Keratinocyte (primary cell): Measurements from ENCODE around the gene TBXT. TPM values are rescaled to one million over a fixed set of nuclear protein-coding genes. Genes with fewer than 3 reads are reported as not detected.

ENCODE experiments used
- DNase-seq: peaks from one replicate; pipeline ENCODE4 v3.0.0-alpha.2; 2011; ENCODE audit warnings: low read depth, missing footprints, low spot score
- FAIRE-seq: peaks from 2 replicates; lab custom pipeline; 2011; peaks lifted over from hg19 to GRCh38; lab: Jason Lieb, UNC
- H2AFZ ChIP-seq: 2 replicates; pipeline ENCODE4 v1.6.0; 2012; ENCODE audit warnings: low read length, control low read depth, inconsistent platforms; ENCODE audit not compliant: control insufficient read depth
- H3K27ac ChIP-seq: 2 replicates; pipeline ENCODE4 v1.5.1; 2011; ENCODE audit warnings: low read length; ENCODE audit not compliant: control insufficient read depth, insufficient read depth
- H3K27me3 ChIP-seq: 3 replicates; pipeline ENCODE4 v1.6.0; 2011; ENCODE audit warnings: low read length; ENCODE audit not compliant: control insufficient read depth, insufficient read depth; ENCODE audit errors: extremely low read depth
- H3K36me3 ChIP-seq, 2 experiments: 2 replicates in 1 of 2; 3 replicates in 1 of 2; pipeline ENCODE4 v1.5.1; 2011; ENCODE audit warnings: low read length in 2 of 2, mild to moderate bottlenecking in 1 of 2; ENCODE audit not compliant: control insufficient read depth in 2 of 2, insufficient read depth in 2 of 2; ENCODE audit errors: extremely low read depth in 1 of 2
- H3K4me1 ChIP-seq: 3 replicates; pipeline ENCODE4 v1.5.1; 2011; ENCODE audit warnings: low read length; ENCODE audit not compliant: control insufficient read depth, insufficient read depth; ENCODE audit errors: extremely low read depth
- H3K4me2 ChIP-seq: 3 replicates; pipeline ENCODE4 v1.6.0; 2011; ENCODE audit warnings: low read depth, low read length; ENCODE audit not compliant: control insufficient read depth, insufficient read depth; ENCODE audit errors: extremely low read depth
- H3K4me3 ChIP-seq, 3 experiments: fragments of 200-600 bp in 1 of 3; sonication (generic) in 1 of 3; 2 replicates in 2 of 3; 3 replicates in 1 of 3; pipeline ENCODE4 v1.5.1; 2011 to 2016; ENCODE audit warnings: low read length in 3 of 3, mild to moderate bottlenecking in 3 of 3, control low read depth in 2 of 3, inconsistent platforms in 1 of 3, low read depth in 1 of 3, mixed read lengths in 1 of 3, mixed run types in 1 of 3, moderate library complexity in 1 of 3; ENCODE audit not compliant: control insufficient read depth in 2 of 3, insufficient read depth in 2 of 3; ENCODE audit errors: extremely low read depth in 1 of 3
- H3K79me2 ChIP-seq: 2 replicates; pipeline ENCODE4 v1.6.0; 2012; ENCODE audit warnings: low read length; ENCODE audit not compliant: control insufficient read depth, insufficient read depth
- H3K9ac ChIP-seq: 3 replicates; pipeline ENCODE4 v1.6.0; 2011; ENCODE audit warnings: low read length; ENCODE audit not compliant: control insufficient read depth, insufficient read depth; ENCODE audit errors: extremely low read depth
- H3K9me1 ChIP-seq: 3 replicates; pipeline ENCODE4 v1.6.0; 2011; ENCODE audit warnings: low read length; ENCODE audit not compliant: control insufficient read depth, insufficient read depth; ENCODE audit errors: extremely low read depth
- H3K9me3 ChIP-seq: 2 replicates; pipeline ENCODE4 v1.5.1; 2012; ENCODE audit warnings: low read depth, low read length; ENCODE audit not compliant: control insufficient read depth
- H4K20me1 ChIP-seq: 3 replicates; pipeline ENCODE4 v1.6.0; 2011; ENCODE audit warnings: low read length; ENCODE audit not compliant: control insufficient read depth, insufficient read depth; ENCODE audit errors: extremely low read depth
- EZH2 ChIP-seq: IDR thresholded peaks from one replicate; pipeline ENCODE4 v1.6.1; 2012; ENCODE audit warnings: inconsistent platforms, mild to moderate bottlenecking, low read length, moderate library complexity
- dilution Hi-C: fragments of 300-500 bp; cut with MboI; formaldehyde crosslinking; loops from one replicate; pipeline ENCODE4 v1.7.0; 2020; ENCODE audit warnings: low sequenced_read_pairs; ENCODE audit not compliant: extremely low pct_ligation_motif_present
- polyA plus RNA-seq, 5 experiments: library from polyadenylated mRNA; depleted of rRNA in 3 of 5; stranded (reverse) in 3 of 5; stranded (forward) in 1 of 5; unstranded in 1 of 5; fragments of >200 nt; gene quantifications; 1 replicate in 1 of 5; 2 replicates in 3 of 5; 3 replicates in 1 of 5; pipeline versions ENCODE4 v1.2.1 to v1.2.3, GENCODE V29; 2011 to 2012; ENCODE audit warnings: missing spikeins in 2 of 5, low read depth in 1 of 5, low replicate concordance in 1 of 5
- TF ChIP-seq, protein P1 (sequence below), 3 experiments: IDR thresholded peaks in 1 of 3; conservative IDR thresholded peaks in 1 of 3; optimal IDR thresholded peaks in 1 of 3; 2 replicates in 2 of 3; 3 replicates in 1 of 3; pipeline versions ENCODE3 to v1.5.1; 2011; ENCODE audit warnings: low read length in 3 of 3, mild to moderate bottlenecking in 3 of 3, moderate library complexity in 2 of 3, control low read depth in 1 of 3, inconsistent platforms in 1 of 3; ENCODE audit not compliant: insufficient read depth in 2 of 3; ENCODE audit errors: extremely low read depth in 1 of 3

TBXT gene
- polyA plus RNA-seq, 1 donor (not counting 4 experiments of a cell fraction or from before 2014, with no cell fraction given): not detected

DNA sequence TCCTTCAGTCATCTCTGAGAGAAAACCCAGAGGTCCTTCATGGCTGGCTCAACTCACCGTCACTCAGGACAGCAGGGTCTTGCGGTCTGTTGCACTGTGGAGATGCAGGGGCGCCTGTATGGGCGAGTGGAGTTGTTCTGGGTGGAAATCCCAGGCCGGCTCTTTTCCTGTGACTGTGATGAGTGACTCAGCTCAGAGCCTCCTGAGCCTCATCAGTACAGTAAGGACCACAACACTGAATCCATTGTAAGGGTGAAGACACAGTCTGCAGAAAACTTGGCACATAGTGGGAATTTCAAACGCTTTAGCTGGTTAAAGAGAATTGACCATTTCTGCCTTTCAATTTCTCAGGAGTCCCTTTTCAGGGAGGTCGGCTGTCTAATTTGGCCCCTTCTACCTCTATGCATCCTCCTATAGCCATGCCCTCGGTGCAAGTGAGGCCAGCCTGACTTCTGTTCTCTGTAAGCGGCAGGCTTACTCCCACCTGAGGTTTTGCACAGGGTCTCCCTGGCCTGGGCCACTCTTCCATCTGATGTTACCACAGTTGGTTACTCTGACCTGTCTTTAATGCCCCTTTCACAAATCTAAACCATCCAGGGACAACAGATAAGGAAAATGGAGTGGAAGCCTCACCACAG, 35.5 kb upstream of the TBXT start:
- dilution Hi-C loops: no loop called here
- Histone ChIP-seq H3K27ac (no peak overlapping the region), H4K20me1 (no peaks in the 10 kb centered on the region), H3K9me3 (no peaks in the 10 kb centered on the region), H3K27me3 (no peaks in the 10 kb centered on the region), H2AFZ (no peak overlapping the region), H3K9me1 (no peaks in the 10 kb centered on the region), H3K36me3 (no peaks in the 10 kb centered on the region), H3K4me2 (no peak overlapping the region), H3K79me2 (no peaks in the 10 kb centered on the region), H3K4me3 (no peak overlapping the region), H3K9ac (no peak overlapping the region), H3K4me1 (no peaks in the 10 kb centered on the region)
- no peak for TF ChIP-seq EZH2
- TF ChIP-seq, protein P1, sequence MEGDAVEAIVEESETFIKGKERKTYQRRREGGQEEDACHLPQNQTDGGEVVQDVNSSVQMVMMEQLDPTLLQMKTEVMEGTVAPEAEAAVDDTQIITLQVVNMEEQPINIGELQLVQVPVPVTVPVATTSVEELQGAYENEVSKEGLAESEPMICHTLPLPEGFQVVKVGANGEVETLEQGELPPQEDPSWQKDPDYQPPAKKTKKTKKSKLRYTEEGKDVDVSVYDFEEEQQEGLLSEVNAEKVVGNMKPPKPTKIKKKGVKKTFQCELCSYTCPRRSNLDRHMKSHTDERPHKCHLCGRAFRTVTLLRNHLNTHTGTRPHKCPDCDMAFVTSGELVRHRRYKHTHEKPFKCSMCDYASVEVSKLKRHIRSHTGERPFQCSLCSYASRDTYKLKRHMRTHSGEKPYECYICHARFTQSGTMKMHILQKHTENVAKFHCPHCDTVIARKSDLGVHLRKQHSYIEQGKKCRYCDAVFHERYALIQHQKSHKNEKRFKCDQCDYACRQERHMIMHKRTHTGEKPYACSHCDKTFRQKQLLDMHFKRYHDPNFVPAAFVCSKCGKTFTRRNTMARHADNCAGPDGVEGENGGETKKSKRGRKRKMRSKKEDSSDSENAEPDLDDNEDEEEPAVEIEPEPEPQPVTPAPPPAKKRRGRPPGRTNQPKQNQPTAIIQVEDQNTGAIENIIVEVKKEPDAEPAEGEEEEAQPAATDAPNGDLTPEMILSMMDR (optimal IDR thresholded peaks at IDR 0.05 in 1 of 3, IDR thresholded peaks at IDR 0.05 in 1 of 3, conservative IDR thresholded peaks at IDR 0.05 in 1 of 3; ENCODE audit: extremely low read depth in 1 of 3, insufficient read depth in 2 of 3, low read length in 3 of 3): no peak
- no peak for DNase-seq
- no peak for FAIRE-seq

DNA sequence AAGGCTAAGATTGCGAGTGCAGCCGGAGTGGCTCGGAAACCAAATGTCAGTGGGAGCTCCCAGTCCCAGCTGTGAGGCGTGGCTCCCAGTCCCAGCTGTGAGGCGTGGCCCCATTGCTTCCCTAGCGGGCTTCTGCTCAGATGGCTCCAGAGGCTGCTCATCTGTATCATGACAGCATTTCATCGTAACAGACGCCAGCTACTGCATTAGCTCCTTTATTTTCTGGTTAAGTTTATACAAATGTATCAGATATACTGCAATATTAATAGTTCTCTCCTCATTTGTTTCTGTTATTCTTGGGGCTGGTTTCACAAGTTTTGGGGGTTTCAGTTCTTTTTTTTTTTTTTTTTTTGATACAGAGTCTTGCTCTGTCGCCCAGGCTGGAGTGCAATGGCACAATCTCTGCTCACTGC, 34.7 kb upstream of the TBXT start:
- dilution Hi-C loops: no loop called here
- Histone ChIP-seq H2AFZ (no peak overlapping the region), H3K27me3 (no peaks in the 10 kb centered on the region), H3K4me3 (no peak overlapping the region), H3K9me1 (no peaks in the 10 kb centered on the region), H3K9ac (no peak overlapping the region), H3K79me2 (no peaks in the 10 kb centered on the region), H3K27ac (no peak overlapping the region), H3K4me1 (no peaks in the 10 kb centered on the region), H3K4me2 (no peak overlapping the region), H4K20me1 (no peaks in the 10 kb centered on the region), H3K9me3 (no peaks in the 10 kb centered on the region), H3K36me3 (no peaks in the 10 kb centered on the region)
- TF ChIP-seq, protein P1 (optimal IDR thresholded peaks at IDR 0.05 in 1 of 3, IDR thresholded peaks at IDR 0.05 in 1 of 3, conservative IDR thresholded peaks at IDR 0.05 in 1 of 3; ENCODE audit: extremely low read depth in 1 of 3, insufficient read depth in 2 of 3, low read length in 3 of 3): no peak
- no peak for TF ChIP-seq EZH2
- DNase-seq (no peak), FAIRE-seq (no peak)
